MM.1S (cell line): ENCODE measurements around the gene CFH.

ENCODE experiments used
- EZH2 ChIP-seq: fragments of 300-600 bp; sonication (generic); optimal IDR thresholded peaks from 2 replicates; pipeline ENCODE3; 2017; ENCODE audit warnings: low read depth, mild to moderate bottlenecking, antibody characterized with exemption, low read length, mixed read lengths
- TF ChIP-seq, protein P1 (sequence below): fragments of 300-600 bp; sonication (generic); IDR thresholded peaks from 2 replicates; pipeline ENCODE4 v1.5.1; 2016; ENCODE audit warnings: antibody characterized with exemption, low read length, mixed read lengths

DNA sequence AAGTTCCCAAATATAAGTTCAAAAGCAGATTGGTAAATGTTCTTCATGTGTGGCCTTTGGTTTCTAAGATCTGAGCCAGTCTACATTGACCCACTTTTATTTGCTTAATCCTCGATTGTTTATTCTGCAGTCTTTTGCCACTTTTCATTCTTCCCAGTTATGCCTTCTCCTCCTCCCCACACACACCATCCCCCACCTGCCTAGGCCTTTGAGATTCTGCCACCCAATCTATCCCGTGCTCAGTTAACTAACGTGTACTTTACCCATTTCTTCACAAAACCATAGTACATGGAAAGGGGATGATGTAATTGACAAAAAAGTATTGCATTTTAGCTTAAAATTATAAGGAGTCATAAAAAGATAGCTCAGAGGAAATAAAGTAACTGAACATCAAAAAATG is 3.7 kb downstream of the CFH start:
- TF ChIP-seq, protein P1, sequence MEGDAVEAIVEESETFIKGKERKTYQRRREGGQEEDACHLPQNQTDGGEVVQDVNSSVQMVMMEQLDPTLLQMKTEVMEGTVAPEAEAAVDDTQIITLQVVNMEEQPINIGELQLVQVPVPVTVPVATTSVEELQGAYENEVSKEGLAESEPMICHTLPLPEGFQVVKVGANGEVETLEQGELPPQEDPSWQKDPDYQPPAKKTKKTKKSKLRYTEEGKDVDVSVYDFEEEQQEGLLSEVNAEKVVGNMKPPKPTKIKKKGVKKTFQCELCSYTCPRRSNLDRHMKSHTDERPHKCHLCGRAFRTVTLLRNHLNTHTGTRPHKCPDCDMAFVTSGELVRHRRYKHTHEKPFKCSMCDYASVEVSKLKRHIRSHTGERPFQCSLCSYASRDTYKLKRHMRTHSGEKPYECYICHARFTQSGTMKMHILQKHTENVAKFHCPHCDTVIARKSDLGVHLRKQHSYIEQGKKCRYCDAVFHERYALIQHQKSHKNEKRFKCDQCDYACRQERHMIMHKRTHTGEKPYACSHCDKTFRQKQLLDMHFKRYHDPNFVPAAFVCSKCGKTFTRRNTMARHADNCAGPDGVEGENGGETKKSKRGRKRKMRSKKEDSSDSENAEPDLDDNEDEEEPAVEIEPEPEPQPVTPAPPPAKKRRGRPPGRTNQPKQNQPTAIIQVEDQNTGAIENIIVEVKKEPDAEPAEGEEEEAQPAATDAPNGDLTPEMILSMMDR: no peak
- no peak for TF ChIP-seq EZH2
